HG03108 (cell line): ENCODE measurements around the gene AOC3.
"Not testable (repeated sequence)": the region's sequence is repeated elsewhere in the genome, so short reads cannot be mapped to it uniquely, and the experiment has no call there.

Experiments used
- ATAC-seq: cut with Tn5 transposase; IDR thresholded peaks from one replicate; pipeline ENCODE4 v1.9.1; 2021; ENCODE audit warnings: moderate library complexity; ENCODE audit not compliant: unreplicated experiment

Gene AOC3

DNA sequence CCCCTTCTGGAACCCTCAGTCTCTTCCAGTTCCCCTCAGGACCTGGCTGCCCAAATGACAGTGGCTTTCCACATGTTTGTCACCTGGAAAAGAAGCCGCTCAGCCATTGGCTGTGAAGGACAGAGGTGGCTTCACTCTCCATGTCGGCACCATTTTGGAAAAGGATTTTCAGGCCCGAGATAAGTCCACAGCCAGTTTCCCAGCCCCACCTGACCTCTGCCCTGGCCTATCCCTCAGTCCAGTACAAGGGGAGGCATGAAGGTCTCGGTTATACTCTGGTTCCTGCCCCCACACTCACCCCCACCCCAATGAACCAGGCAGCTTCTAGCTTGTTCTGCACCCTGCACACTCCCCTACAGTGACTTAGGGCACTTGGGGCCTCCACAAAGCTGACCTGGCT is 15.2 kb downstream of the AOC3 start:
- ATAC-seq = no peak

GRCh38 chr17:42866631-42867575 is 15.9 kb downstream of the AOC3 start:
- ATAC-seq = no peak

DNA sequence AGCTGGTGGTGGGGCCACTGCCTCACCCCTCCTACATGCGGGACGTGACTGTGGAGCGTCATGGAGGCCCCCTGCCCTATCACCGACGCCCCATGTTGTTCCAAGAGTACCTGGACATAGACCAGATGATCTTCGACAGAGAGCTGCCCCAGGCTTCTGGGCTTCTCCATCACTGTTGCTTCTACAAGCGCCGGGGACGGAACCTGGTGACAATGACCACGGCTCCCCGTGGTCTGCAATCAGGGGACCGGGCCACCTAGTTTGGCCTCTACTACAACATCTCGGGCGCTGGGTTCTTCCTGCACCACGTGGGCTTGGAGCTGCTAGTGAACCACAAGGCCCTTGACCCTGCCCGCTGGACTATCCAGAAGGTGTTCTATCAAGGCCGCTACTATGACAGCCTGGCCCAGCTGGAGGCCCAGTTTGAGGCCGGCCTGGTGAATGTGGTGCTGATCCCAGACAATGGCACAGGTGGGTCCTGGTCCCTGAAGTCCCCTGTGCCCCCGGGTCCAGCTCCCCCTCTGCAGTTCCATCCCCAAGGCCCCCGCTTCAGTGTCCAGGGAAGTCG is 16.8 kb downstream of the AOC3 start:
- ATAC-seq = not testable (repeated sequence)

GRCh38 chr17:42868338-42868737 is 17.3 kb downstream of the AOC3 start:
- no peak for ATAC-seq

GRCh38 chr17:42871647-42872046 is 20.6 kb downstream of the AOC3 start:
- no peak for ATAC-seq

DNA sequence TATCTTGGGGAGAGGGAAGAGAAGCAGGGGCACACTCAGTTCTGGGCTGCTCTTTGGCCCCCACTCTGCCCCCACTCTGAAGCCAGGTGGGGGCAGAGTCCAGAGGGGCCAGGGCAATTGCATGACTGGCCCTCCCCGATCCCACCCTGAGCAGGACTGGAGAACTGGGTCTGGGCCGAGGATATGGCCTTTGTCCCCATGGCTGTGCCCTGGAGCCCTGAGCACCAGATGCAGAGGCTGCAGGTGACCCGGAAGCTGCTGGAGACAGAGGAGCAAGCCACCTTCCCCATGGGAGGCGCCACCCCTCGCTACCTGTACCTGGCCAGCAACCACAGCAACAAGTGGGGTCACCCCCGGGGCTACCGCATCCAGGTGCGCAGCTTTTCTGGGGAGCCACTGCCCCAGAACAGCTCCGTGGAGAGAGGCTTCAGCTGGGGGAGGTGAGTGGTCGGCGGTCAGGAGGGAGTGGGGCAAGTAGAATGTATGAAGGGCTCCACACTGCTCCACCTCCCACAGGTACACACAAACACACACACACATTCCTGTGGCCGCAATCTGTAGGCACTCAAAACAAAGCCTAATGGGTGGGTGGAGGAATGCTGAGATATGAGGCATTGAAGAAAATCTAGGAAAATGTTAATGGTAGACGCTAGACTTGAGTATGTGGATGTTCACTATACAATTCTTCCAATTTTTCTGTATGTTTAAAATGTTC is 21.4 kb downstream of the AOC3 start:
- ATAC-seq = no peak

- ATAC-seq = no peak
These were observed 22.3 kb downstream of the AOC3 start for GRCh38 chr17:42873315-42873714.

DNA sequence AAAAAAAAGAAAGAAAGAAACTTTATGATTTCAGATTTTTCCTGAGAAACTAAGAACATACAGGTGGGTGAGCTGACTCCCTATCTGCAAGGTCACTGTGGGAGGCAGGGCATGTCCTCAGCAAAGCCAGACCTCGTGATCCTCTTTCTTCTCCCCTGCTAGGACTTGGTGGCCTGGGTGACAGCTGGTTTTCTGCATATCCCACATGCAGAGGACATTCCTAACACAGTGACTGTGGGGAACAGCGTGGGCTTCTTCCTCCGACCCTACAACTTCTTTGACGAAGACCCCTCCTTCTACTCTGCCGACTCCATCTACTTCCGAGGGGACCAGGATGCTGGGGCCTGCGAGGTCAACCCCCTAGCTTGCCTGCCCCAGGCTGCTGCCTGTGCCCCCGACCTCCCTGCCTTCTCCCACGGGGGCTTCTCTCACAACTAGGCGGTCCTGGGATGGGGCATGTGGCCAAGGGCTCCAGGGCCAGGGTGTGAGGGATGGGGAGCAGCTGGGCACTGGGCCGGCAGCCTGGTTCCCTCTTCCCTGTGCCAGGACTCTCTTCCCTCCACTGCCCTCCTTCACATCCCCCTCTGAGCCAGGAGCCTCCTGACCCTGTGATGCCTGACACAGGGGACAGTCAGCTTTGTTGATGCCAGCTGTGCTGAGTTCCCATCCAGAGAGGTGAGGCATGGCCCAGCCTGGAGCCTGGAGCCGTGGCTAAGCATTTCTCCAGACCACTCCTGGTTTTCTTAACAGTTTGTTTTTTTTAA is 23.1 kb downstream of the AOC3 start:
- ATAC-seq = not testable (repeated sequence)

- ATAC-seq = no peak
These were observed 26.0 kb downstream of the AOC3 start for GRCh38 chr17:42877037-42877436.

DNA sequence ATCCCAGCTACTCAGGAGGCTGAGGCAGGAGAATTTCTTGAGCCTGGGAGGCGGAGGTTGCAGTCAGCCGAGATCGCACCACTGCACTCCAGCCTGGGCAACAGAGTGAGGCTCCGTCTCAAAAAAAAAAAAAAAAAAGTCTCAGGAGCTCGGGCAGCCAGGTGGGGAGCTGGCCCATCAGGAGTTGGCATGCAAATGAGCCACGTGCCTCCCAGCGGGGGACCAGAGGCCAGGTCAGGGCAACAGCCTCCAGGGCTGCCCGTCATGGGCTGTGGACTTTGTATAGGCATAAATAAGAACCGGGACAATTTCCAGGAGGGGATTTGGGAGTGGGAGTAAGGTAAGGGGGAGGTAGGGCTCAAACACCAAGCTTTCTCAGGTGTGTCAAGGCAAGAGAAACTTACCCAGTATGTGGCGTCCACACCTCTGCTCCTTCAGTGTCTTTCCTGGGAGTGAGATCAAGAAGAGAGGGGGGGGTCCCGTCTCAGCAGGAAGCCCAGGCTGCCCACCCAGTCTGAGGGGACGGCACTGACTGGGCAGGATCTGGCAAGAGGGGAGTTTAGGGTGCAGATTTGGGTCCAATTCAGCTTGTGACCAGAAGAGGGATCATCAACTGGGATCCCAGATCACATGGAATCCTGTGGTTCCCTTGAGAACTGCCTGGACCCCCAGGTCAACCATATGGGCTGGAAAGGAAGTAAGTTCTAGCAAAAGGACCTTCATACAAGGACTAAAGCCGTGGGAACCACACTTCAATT is 27.3 kb downstream of the AOC3 start:
- no peak for ATAC-seq

- ATAC-seq = no peak
These were observed 28.1 kb downstream of the AOC3 start for GRCh38 chr17:42878924-42879595.

GRCh38 chr17:42879596-42879985 is 28.6 kb downstream of the AOC3 start:
- ATAC-seq = no peak

GRCh38 chr17:42880776-42881310 is 29.8 kb downstream of the AOC3 start:
- ATAC-seq = no peak

DNA sequence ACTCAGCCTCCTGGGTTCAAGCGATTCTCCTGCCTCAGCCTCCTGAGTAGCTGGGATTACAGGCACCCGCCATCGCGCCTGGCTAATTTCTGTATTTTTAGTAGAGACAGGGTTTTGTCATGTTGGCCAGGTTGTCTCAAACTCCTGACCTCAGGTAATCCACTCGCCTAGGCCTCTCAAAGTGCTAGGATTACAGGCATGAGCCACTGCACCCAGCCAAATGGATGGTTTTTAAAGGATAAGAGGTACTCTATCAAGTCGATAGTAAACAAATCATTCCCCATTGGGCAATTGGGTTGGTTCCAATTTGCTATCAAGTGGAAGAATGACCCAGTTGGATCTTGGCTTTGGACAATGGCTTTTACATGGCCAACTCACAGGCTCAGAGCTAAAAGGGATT is 30.7 kb downstream of the AOC3 start:
- ATAC-seq = not testable (repeated sequence)

GRCh38 chr17:42882166-42882565 is 31.2 kb downstream of the AOC3 start:
- ATAC-seq = no peak

- ATAC-seq = no peak
These were observed 33.0 kb downstream of the AOC3 start for GRCh38 chr17:42883802-42884558.

- not testable (repeated sequence) for ATAC-seq
These were observed 34.8 kb downstream of the AOC3 start for GRCh38 chr17:42885806-42886205.

DNA sequence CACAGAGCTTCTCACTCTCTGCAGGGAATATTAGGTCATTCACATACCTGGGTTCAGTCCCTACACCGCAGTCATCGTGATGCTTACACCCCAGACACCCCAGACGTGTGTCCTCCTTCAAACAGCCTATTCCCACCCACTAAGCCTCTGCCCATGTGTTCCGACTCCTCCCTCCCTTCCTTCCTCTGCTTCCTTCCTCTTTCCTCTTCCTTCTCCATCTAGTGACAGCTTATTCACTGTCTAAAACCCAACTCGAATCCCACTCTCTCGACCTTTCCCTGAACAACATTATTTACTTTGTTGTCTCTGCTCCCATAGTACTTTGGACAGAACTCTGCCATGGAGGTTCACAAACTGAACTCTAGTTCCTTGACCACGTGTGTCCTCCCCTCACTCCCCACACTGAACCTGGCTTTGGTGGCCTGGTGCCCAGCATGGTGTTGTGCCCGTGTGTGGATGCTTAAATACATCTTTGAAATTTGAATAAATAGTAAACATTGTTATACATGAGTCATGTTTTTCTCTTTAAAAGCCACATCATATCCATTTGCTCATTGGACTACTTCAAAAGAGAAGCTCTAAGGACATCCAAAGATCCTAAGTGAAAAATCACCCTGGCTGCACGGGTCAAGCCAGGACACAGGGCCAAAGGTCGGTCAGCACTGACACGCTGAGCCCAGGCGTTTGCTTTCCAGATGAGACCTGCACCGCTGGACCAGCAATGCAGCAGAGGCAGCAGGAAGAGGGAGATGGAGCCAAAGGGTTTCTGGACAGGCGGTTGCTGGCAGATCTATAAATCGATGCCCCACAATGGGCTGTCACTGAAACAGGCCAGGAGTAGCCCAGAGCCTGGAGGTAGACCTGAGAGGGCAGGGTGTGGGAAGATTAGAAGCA is 35.5 kb downstream of the AOC3 start:
- ATAC-seq = no peak
